ENCODE results near the gene ARHGEF5. TPM values are rescaled to one million over a fixed set of nuclear protein-coding genes. Genes with fewer than 3 reads are reported as not detected.
"Not testable (repeated sequence)": the region's sequence is repeated elsewhere in the genome, so short reads cannot be mapped to it uniquely, and the experiment has no call there.

Gene ARHGEF5
- total RNA-seq, 1 experiment from 2014 or later, result 9.5 TPM

DNA sequence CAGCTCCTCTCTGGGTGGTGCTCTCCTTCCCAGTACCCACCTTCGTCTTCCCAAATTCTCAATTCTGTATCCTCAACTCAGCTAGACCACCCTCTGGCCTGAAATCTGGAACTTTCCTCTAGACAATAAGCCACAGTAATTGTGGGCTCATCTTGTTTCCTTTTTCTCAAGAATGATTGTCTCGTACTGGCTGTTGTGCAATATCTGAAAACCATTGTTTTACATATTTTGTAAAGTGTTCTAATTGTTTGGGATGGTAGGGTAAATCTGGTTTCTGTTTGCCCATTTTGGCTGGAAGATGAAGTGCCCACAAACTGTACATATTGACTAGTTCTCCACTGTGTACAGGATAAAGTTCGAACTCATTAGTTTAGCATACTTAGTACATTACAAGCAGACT is 59.6 kb downstream of the ARHGEF5 start:
- CTCF ChIA-PET, result no interaction called here
- no peaks in the 10 kb centered on the region for H3K36me3 ChIP-seq (ENCODE audit: insufficient read depth, low read length, poor library complexity, severe bottlenecking)
- POLR2A ChIA-PET (ENCODE audit: low non-redundant PET), result no interaction called here
- H3K4me1 ChIP-seq (ENCODE audit: insufficient read depth, low read length, poor library complexity, severe bottlenecking), result no peaks in the 10 kb centered on the region
- H3K4me3 ChIP-seq (ENCODE audit: low read depth, low read length, poor library complexity, severe bottlenecking), result no peak overlapping the region
- no TSS peak for BruUV-seq (replicated peaks)
- no peaks in the 10 kb centered on the region for H3K27me3 ChIP-seq (replicated peaks; ENCODE audit: insufficient read depth, low read depth, low read length, poor library complexity)
- TF ChIP-seq EZH2 (IDR thresholded peaks at IDR 0.05; ENCODE audit: borderline replicate concordance, low read depth, low read length, poor library complexity, severe bottlenecking), result no peak
- TF ChIP-seq, protein P1, sequence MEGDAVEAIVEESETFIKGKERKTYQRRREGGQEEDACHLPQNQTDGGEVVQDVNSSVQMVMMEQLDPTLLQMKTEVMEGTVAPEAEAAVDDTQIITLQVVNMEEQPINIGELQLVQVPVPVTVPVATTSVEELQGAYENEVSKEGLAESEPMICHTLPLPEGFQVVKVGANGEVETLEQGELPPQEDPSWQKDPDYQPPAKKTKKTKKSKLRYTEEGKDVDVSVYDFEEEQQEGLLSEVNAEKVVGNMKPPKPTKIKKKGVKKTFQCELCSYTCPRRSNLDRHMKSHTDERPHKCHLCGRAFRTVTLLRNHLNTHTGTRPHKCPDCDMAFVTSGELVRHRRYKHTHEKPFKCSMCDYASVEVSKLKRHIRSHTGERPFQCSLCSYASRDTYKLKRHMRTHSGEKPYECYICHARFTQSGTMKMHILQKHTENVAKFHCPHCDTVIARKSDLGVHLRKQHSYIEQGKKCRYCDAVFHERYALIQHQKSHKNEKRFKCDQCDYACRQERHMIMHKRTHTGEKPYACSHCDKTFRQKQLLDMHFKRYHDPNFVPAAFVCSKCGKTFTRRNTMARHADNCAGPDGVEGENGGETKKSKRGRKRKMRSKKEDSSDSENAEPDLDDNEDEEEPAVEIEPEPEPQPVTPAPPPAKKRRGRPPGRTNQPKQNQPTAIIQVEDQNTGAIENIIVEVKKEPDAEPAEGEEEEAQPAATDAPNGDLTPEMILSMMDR (conservative IDR thresholded peaks at IDR 0.05; ENCODE audit: low read depth, low read length), result no peak
- intact Hi-C loops (cut with micrococcal nuclease; ENCODE audit: unreplicated experiment), result no loop called here
- no peak overlapping the region for H3K27ac ChIP-seq (ENCODE audit: low read depth, low read length, poor library complexity, severe bottlenecking)
- H3K9me3 ChIP-seq (ENCODE audit: low read depth, low read length, poor library complexity, severe bottlenecking), result no peaks in the 10 kb centered on the region
- DNase-seq (ENCODE audit: low spot score), result no peak

DNA sequence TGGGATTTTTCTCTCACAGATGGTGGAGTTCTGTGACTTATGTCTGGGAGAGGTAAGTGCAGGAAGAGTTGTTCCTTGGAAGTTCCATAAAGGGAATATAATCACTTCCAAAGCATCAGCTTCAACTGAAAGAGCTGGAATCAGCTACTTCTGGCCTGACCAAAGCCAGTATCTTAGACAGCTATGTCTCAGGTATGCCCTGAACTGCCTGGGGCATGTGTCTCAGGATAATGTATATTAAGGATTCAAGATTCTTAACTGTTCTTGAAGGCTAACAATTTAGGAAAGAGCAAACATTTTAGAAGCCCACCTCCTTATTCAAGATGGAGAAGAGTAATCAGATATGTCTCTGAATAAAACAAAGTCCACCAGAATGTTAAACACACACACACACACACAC is 60.7 kb downstream of the ARHGEF5 start:
- intact Hi-C loops (cut with micrococcal nuclease; ENCODE audit: unreplicated experiment), result no loop called here
- BruUV-seq (replicated peaks), result no TSS peak
- CTCF ChIA-PET, result no interaction called here

DNA sequence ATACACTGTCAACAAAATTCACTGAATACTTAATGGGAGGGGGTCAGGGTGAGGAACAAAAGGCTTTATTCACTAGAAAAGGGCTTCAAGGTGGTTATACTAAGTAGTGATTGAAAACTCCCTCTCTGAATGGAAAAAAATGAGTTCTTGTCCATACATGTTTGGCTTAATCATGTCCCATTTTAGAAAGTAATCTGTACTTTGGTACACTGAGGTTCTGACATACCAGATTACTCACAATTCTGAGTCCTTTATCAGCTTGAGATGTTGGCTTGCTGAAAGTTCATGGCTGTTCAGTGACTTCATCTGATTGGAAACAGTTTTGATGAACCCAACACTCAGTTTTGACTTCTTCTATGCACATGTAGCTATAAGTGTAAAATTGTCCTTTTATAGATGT is 61.1 kb downstream of the ARHGEF5 start:
- no peak overlapping the region for H3K4me3 ChIP-seq (ENCODE audit: low read depth, low read length, poor library complexity, severe bottlenecking)
- H3K27me3 ChIP-seq (replicated peaks; ENCODE audit: insufficient read depth, low read depth, low read length, poor library complexity), result no peaks in the 10 kb centered on the region
- ChIA-PET POLR2A (ENCODE audit: low non-redundant PET) (no interaction called here), CTCF (no interaction called here)
- no peak for TF ChIP-seq EZH2 (IDR thresholded peaks at IDR 0.05; ENCODE audit: borderline replicate concordance, low read depth, low read length, poor library complexity, severe bottlenecking)
- TF ChIP-seq, protein P1 (conservative IDR thresholded peaks at IDR 0.05; ENCODE audit: low read depth, low read length), result no peak
- no peaks in the 10 kb centered on the region for H3K36me3 ChIP-seq (ENCODE audit: insufficient read depth, low read length, poor library complexity, severe bottlenecking)
- H3K27ac ChIP-seq (ENCODE audit: low read depth, low read length, poor library complexity, severe bottlenecking), result no peak overlapping the region
- H3K9me3 ChIP-seq (ENCODE audit: low read depth, low read length, poor library complexity, severe bottlenecking), result no peaks in the 10 kb centered on the region
- no peaks in the 10 kb centered on the region for H3K4me1 ChIP-seq (ENCODE audit: insufficient read depth, low read length, poor library complexity, severe bottlenecking)
- intact Hi-C loops (cut with micrococcal nuclease; ENCODE audit: unreplicated experiment), result no loop called here
- no peak for DNase-seq (ENCODE audit: low spot score)
- no TSS peak for BruUV-seq (replicated peaks)

More for the DNA sequence above, 60.7 kb downstream of the ARHGEF5 start:
- H3K4me1 ChIP-seq (ENCODE audit: insufficient read depth, low read length, poor library complexity, severe bottlenecking), result no peaks in the 10 kb centered on the region
- no peaks in the 10 kb centered on the region for H3K9me3 ChIP-seq (ENCODE audit: low read depth, low read length, poor library complexity, severe bottlenecking)
- TF ChIP-seq, protein P1 (conservative IDR thresholded peaks at IDR 0.05; ENCODE audit: low read depth, low read length), result no peak
- TF ChIP-seq EZH2 (IDR thresholded peaks at IDR 0.05; ENCODE audit: borderline replicate concordance, low read depth, low read length, poor library complexity, severe bottlenecking), result no peak
- no peak overlapping the region for H3K27ac ChIP-seq (ENCODE audit: low read depth, low read length, poor library complexity, severe bottlenecking)
- H3K4me3 ChIP-seq (ENCODE audit: low read depth, low read length, poor library complexity, severe bottlenecking), result no peak overlapping the region
- no peaks in the 10 kb centered on the region for H3K27me3 ChIP-seq (replicated peaks; ENCODE audit: insufficient read depth, low read depth, low read length, poor library complexity)
- H3K36me3 ChIP-seq (ENCODE audit: insufficient read depth, low read length, poor library complexity, severe bottlenecking), result no peaks in the 10 kb centered on the region
- POLR2A ChIA-PET (ENCODE audit: low non-redundant PET), result no interaction called here
- DNase-seq (ENCODE audit: low spot score), result no peak

DNA sequence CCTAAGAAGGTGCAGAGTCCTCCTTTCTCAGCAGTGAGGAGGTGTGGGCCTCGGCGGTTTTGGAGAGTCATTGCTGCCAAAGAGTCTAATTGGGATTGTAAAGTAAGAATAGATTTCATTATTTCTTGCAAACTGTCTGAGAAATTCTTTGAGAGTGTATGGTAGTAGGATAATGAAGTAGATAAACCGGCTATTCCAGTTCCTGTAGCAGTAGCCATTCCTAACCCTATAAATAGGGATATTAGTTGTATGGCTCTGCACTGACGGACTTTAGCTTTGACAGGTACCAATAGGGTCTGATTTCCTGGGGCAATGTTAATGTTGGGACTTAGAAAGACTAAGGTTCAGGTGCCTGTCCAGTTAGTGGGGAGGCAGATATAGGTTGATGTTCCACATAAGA is 63.7 kb downstream of the ARHGEF5 start:
- H3K4me3 ChIP-seq (ENCODE audit: low read depth, low read length, poor library complexity, severe bottlenecking); H3K9me3 ChIP-seq (ENCODE audit: low read depth, low read length, poor library complexity, severe bottlenecking); intact Hi-C loops (cut with micrococcal nuclease; ENCODE audit: unreplicated experiment); BruUV-seq (replicated peaks); H3K27ac ChIP-seq (ENCODE audit: low read depth, low read length, poor library complexity, severe bottlenecking); CTCF ChIA-PET; H3K36me3 ChIP-seq (ENCODE audit: insufficient read depth, low read length, poor library complexity, severe bottlenecking); H3K4me1 ChIP-seq (ENCODE audit: insufficient read depth, low read length, poor library complexity, severe bottlenecking); POLR2A ChIA-PET (ENCODE audit: low non-redundant PET); H3K27me3 ChIP-seq (replicated peaks; ENCODE audit: insufficient read depth, low read depth, low read length, poor library complexity); DNase-seq (ENCODE audit: low spot score): not testable (repeated sequence)

DNA sequence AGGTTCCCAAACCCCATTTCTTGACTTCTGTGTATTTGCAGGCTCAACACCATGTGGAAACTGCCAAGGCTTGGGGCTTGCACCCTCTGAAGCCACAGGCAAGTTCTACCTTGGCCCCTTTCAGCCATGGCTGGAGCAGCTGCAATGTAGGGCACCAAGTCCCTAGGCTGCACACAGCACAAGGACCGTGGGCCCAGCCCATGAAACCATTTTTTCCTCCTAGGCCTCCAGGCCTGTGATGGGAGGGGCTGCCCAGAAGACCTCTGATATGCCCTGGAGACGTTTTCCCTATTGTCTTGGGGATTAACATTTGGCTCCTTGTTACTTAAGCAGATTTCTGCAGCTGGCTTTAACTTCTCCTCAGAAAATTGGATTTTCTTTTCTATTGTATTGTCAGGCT is 72.3 kb downstream of the ARHGEF5 start:
- H3K27ac ChIP-seq (ENCODE audit: low read depth, low read length, poor library complexity, severe bottlenecking); H3K36me3 ChIP-seq (ENCODE audit: insufficient read depth, low read length, poor library complexity, severe bottlenecking); intact Hi-C loops (cut with micrococcal nuclease; ENCODE audit: unreplicated experiment); POLR2A ChIA-PET (ENCODE audit: low non-redundant PET); H3K4me3 ChIP-seq (ENCODE audit: low read depth, low read length, poor library complexity, severe bottlenecking); BruUV-seq (replicated peaks); CTCF ChIA-PET; DNase-seq (ENCODE audit: low spot score); H3K4me1 ChIP-seq (ENCODE audit: insufficient read depth, low read length, poor library complexity, severe bottlenecking); H3K9me3 ChIP-seq (ENCODE audit: low read depth, low read length, poor library complexity, severe bottlenecking); H3K27me3 ChIP-seq (replicated peaks; ENCODE audit: insufficient read depth, low read depth, low read length, poor library complexity): not testable (repeated sequence)
